ENCODE results near the gene NRG3. TPM values are rescaled to one million over a fixed set of nuclear protein-coding genes. Genes with fewer than 3 reads are reported as not detected.

Gene NRG3
- total RNA-seq, 2 experiments from 2014 or later: not detected

DNA sequence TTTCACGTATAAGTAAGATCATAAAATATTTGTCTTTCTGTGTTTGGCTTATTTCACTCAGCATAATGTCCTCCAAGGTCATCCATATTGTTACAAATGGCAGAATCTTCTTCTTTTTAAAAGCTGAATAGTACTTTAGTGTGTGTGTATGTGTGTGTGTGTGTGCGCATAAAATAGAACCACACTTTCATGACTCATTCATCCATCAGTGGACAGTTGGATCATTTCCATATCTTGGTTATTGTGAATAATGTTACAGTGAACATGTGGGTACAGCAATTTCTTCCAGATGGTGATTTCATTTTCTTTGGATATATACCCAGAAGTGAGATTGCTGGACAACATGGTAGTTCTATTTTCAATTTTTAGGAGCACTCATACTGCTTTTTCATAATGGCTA is 622.4 kb downstream of the NRG3 start:
- peaks cover 13% of the 10 kb centered on the region for H3K9me3 Mint-ChIP-seq
- TF ChIP-seq, protein P1, sequence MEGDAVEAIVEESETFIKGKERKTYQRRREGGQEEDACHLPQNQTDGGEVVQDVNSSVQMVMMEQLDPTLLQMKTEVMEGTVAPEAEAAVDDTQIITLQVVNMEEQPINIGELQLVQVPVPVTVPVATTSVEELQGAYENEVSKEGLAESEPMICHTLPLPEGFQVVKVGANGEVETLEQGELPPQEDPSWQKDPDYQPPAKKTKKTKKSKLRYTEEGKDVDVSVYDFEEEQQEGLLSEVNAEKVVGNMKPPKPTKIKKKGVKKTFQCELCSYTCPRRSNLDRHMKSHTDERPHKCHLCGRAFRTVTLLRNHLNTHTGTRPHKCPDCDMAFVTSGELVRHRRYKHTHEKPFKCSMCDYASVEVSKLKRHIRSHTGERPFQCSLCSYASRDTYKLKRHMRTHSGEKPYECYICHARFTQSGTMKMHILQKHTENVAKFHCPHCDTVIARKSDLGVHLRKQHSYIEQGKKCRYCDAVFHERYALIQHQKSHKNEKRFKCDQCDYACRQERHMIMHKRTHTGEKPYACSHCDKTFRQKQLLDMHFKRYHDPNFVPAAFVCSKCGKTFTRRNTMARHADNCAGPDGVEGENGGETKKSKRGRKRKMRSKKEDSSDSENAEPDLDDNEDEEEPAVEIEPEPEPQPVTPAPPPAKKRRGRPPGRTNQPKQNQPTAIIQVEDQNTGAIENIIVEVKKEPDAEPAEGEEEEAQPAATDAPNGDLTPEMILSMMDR (IDR thresholded peaks at IDR 0.05): no peak
- H3K4me3 Mint-ChIP-seq: no peak overlapping the region
- H3K36me3 Mint-ChIP-seq (ENCODE audit: low read depth): no peaks in the 10 kb centered on the region
- Histone ChIP-seq H3K9me3 (ENCODE audit: control insufficient read depth in 1 of 2, insufficient read depth in 1 of 2, low read length in 2 of 2) (peaks cover 0 to 3% of the 10 kb centered on the region in 2 experiments), H3K4me1 (ENCODE audit: insufficient read depth, low read length) (no peaks in the 10 kb centered on the region), H3K4me3 (ENCODE audit: low read length) (no peak overlapping the region), H3K27me3 (ENCODE audit: control insufficient read depth in 1 of 2, insufficient read depth in 2 of 2, low read length in 2 of 2) (no peaks in the 10 kb centered on the region), H3K27ac (ENCODE audit: low read depth in 1 of 2, low read length in 2 of 2) (no peak overlapping the region), H3K36me3 (ENCODE audit: insufficient read depth, low read length) (no peaks in the 10 kb centered on the region)
- ChIA-PET POLR2A (no interaction called here), CTCF (interaction anchor here (1.0 kb wide), 1 partner anchor 13 kb away, joined by 3 read pairs; no protein-coding TSS in a partner anchor)
- H3K27me3 Mint-ChIP-seq: no peaks in the 10 kb centered on the region
- no peak for DNase-seq
- no peak for ATAC-seq (ENCODE audit: poor library complexity)
- no peaks in the 10 kb centered on the region for H3K4me1 Mint-ChIP-seq (ENCODE audit: low read depth)
- intact Hi-C loops (cut with DNase I, micrococcal nuclease): no loop called here
- no peak overlapping the region for H3K27ac Mint-ChIP-seq

DNA sequence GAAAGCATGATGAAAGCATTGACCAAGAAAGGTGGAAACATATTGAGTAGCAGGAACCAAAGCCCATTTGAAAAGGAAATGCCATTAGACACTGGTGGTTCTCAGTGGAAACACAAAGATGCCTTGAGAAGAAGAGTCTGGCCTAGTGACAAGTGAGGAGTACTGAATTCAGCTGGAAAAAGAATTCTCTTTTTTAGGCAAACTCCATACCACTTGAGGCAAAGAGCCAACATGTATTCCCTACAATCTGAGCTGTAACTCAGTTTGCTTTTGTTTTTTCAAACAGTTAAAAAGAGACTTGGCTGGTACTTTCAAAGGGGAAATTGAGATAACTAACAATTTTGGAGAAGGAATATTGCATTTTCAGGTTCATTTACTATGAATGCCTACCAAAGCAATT is 624.0 kb downstream of the NRG3 start:
- no peak overlapping the region for H3K4me3 Mint-ChIP-seq
- CTCF ChIA-PET: no interaction called here
- no peaks in the 10 kb centered on the region for H3K27me3 ChIP-seq (ENCODE audit: control insufficient read depth in 1 of 2, insufficient read depth in 2 of 2, low read length in 2 of 2)
- TF ChIP-seq, protein P1 (IDR thresholded peaks at IDR 0.05): no peak
- no peak overlapping the region for H3K4me3 ChIP-seq (ENCODE audit: low read length)
- DNase-seq (no peak), ATAC-seq (ENCODE audit: poor library complexity) (no peak)
- POLR2A ChIA-PET: no interaction called here
- H3K27ac Mint-ChIP-seq: no peak overlapping the region
- H3K9me3 Mint-ChIP-seq: peaks cover 8% of the 10 kb centered on the region
- intact Hi-C loops (cut with DNase I, micrococcal nuclease): no loop called here
- no peaks in the 10 kb centered on the region for H3K27me3 Mint-ChIP-seq
- H3K9me3 ChIP-seq (ENCODE audit: control insufficient read depth in 1 of 2, insufficient read depth in 1 of 2, low read length in 2 of 2): peaks cover 0 to 3% of the 10 kb centered on the region in 2 experiments
- H3K4me1 Mint-ChIP-seq (ENCODE audit: low read depth): no peaks in the 10 kb centered on the region
- no peaks in the 10 kb centered on the region for H3K36me3 Mint-ChIP-seq (ENCODE audit: low read depth)
- H3K27ac ChIP-seq (ENCODE audit: low read depth in 1 of 2, low read length in 2 of 2): no peak overlapping the region
- H3K36me3 ChIP-seq (ENCODE audit: insufficient read depth, low read length): no peaks in the 10 kb centered on the region
- no peaks in the 10 kb centered on the region for H3K4me1 ChIP-seq (ENCODE audit: insufficient read depth, low read length)

DNA sequence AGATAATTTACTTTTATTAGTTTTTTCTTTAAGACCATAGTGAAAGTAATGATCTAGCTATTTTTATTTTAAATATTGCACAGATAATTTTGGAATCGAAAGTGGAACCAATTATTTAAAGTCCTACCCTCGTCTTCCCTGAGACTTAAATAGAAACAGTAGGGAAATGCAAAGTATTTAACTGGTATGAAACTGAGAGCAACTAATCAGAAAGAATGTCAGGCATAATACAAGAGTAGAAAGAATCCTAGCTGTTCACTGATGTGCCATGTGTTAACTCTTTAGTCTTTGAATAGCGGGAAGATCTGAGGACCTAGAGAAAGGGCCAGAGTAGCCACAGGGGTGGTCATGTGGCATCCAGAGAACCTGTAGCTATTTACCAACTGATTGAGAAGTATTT is 630.0 kb downstream of the NRG3 start:
- no peak for DNase-seq
- POLR2A ChIA-PET: no interaction called here

More for the DNA sequence above, 630.0 kb downstream of the NRG3 start:
- no peaks in the 10 kb centered on the region for H3K27me3 ChIP-seq (ENCODE audit: control insufficient read depth in 1 of 2, insufficient read depth in 2 of 2, low read length in 2 of 2)
- ATAC-seq (ENCODE audit: poor library complexity): no peak
- intact Hi-C loops (cut with DNase I, micrococcal nuclease): no loop called here
- no peaks in the 10 kb centered on the region for H3K27me3 Mint-ChIP-seq
- CTCF ChIA-PET: no interaction called here
- H3K4me1 Mint-ChIP-seq (ENCODE audit: low read depth): no peaks in the 10 kb centered on the region
- no peak overlapping the region for H3K4me3 ChIP-seq (ENCODE audit: low read length)
- peaks cover 0 to 7% of the 10 kb centered on the region in 2 experiments for H3K9me3 ChIP-seq (ENCODE audit: control insufficient read depth in 1 of 2, insufficient read depth in 1 of 2, low read length in 2 of 2)
- no peaks in the 10 kb centered on the region for H3K4me1 ChIP-seq (ENCODE audit: insufficient read depth, low read length)
- TF ChIP-seq, protein P1 (IDR thresholded peaks at IDR 0.05): no peak
- peaks cover 5% of the 10 kb centered on the region for H3K9me3 Mint-ChIP-seq
- no peak overlapping the region for H3K27ac Mint-ChIP-seq
- no peaks in the 10 kb centered on the region for H3K36me3 ChIP-seq (ENCODE audit: insufficient read depth, low read length)
- no peaks in the 10 kb centered on the region for H3K36me3 Mint-ChIP-seq (ENCODE audit: low read depth)
- no peak overlapping the region for H3K4me3 Mint-ChIP-seq
- no peak overlapping the region for H3K27ac ChIP-seq (ENCODE audit: low read depth in 1 of 2, low read length in 2 of 2)
